Sigmoid colon (tissue), 4 donors: ENCODE measurements around the gene GRID1.

Source experiments
- CTCF ChIP-seq, 4 experiments: fragments of 450-650 bp in 3 of 4; fragments of 200-600 bp in 1 of 4; IDR thresholded peaks; one replicate each; pipeline ENCODE4 v1.5.1; 2016 to 2019; ENCODE audit warnings: antibody characterized with exemption in 4 of 4, mild to moderate bottlenecking in 3 of 4, moderate library complexity in 2 of 4
- POLR2A ChIP-seq, 2 donors: fragments of 450-650 bp; IDR thresholded peaks; one replicate each; pipeline ENCODE4 v1.6.1; 2016; ENCODE audit warnings: antibody characterized with exemption in 2 of 2, mild to moderate bottlenecking in 2 of 2, moderate library complexity in 2 of 2
- POLR2AphosphoS5 ChIP-seq, 4 donors: sonication (generic); formaldehyde crosslinking; IDR thresholded peaks; one replicate each; pipeline ENCODE4 v1.6.1; 2017; ENCODE audit warnings: antibody characterized with exemption in 4 of 4

GRCh38 chr10:85673270-85673669, 693.3 kb downstream of the GRID1 start:
- no peak for TF ChIP-seq POLR2AphosphoS5 (IDR thresholded peaks at IDR 0.05)
- TF ChIP-seq POLR2A (IDR thresholded peaks at IDR 0.05) = no peak
- TF ChIP-seq CTCF (IDR thresholded peaks at IDR 0.05) = no peak
